ENCODE measurements around the gene RCCD1.
A peak's percentile ranks its signal among the peaks of the same experiment; 100 is the strongest.

RCCD1 gene

GRCh38 chr15:90968434-90968833 lies 13.8 kb downstream of the RCCD1 start:
- DNase-seq: no peak

GRCh38 chr15:90970274-90970673 lies 15.6 kb downstream of the RCCD1 start:
- DNase-seq: no peak

GRCh38 chr15:90972133-90972532 lies 17.4 kb downstream of the RCCD1 start:
- DNase-seq: no peak

- DNase-seq: no peak
Measured at GRCh38 chr15:90974216-90974615, 19.5 kb downstream of the RCCD1 start.

- DNase-seq: no peak
Measured at GRCh38 chr15:90979582-90979981, 24.9 kb downstream of the RCCD1 start.

GRCh38 chr15:90981681-90982080 lies 27.0 kb downstream of the RCCD1 start:
- no peak for DNase-seq

- no peak for DNase-seq
Measured at GRCh38 chr15:90982135-90982534, 27.5 kb downstream of the RCCD1 start.

GRCh38 chr15:90986790-90987507 lies 32.3 kb downstream of the RCCD1 start:
- DNase-seq: no peak

GRCh38 chr15:90987561-90988141 lies 33.0 kb downstream of the RCCD1 start:
- no peak for DNase-seq

- no peak for DNase-seq
Measured at GRCh38 chr15:90988296-90988695, 33.6 kb downstream of the RCCD1 start.

GRCh38 chr15:90989040-90989768 lies 34.5 kb downstream of the RCCD1 start:
- no peak for DNase-seq

- DNase-seq: no peak
Measured at GRCh38 chr15:90990446-90990845, 35.8 kb downstream of the RCCD1 start.

GRCh38 chr15:90991587-90992285 lies 37.1 kb downstream of the RCCD1 start:
- no peak for DNase-seq

GRCh38 chr15:90994059-90994416 lies 39.4 kb downstream of the RCCD1 start:
- no peak for DNase-seq

GRCh38 chr15:90994417-90995311 lies 40.0 kb downstream of the RCCD1 start, which contains the start of gene PRC1:
Gene PRC1 (minus strand): TSS chr15:90994535. CDS start chr15:90994417, 118 bp downstream.
- DNase-seq: peak; percentile 98

GRCh38 chr15:90998737-90999136 lies 44.1 kb downstream of the RCCD1 start:
- no peak for DNase-seq

GRCh38 chr15:91001209-91001608 lies 46.5 kb downstream of the RCCD1 start:
- no peak for DNase-seq

GRCh38 chr15:91007266-91007665 lies 52.6 kb downstream of the RCCD1 start:
- DNase-seq: no peak

Measured in activated CD8-positive, alpha-beta memory T cell treated with anti-CD3 and anti-CD28 coated beads for 24 hours (primary cell).